Neural cell (in vitro differentiated cells): ENCODE measurements around the gene BRIX1. TPM values are rescaled to one million over a fixed set of nuclear protein-coding genes. Genes with fewer than 3 reads are reported as not detected.

Experiments used
- H2AFZ ChIP-seq: fragments of 200-600, 300-800 bp; sonication (generic), shearing (Covaris generic); 2 replicates; pipeline ENCODE4 v1.6.0; 2014; ENCODE audit warnings: low read depth, mild to moderate bottlenecking, antibody characterized with exemption, low read length, moderate library complexity
- H3F3A ChIP-seq: fragments of 200-600 bp; shearing (Covaris generic); 2 replicates; pipeline ENCODE4 v1.6.1; 2016; ENCODE audit warnings: mild to moderate bottlenecking, moderate library complexity, mixed read lengths, antibody characterized with exemption, low read length; ENCODE audit not compliant: insufficient read depth, poor library complexity, severe bottlenecking
- H3K27ac ChIP-seq: fragments of 200-600, 300-800 bp; sonication (generic), shearing (Covaris generic); 2 replicates; pipeline ENCODE4 v1.5.1; 2014; ENCODE audit warnings: mild to moderate bottlenecking, low read length, moderate library complexity
- H3K27me3 ChIP-seq: fragments of 300-800, 200-600 bp; sonication (generic), shearing (Covaris generic); 2 replicates; pipeline ENCODE4 v1.6.0; 2014; ENCODE audit warnings: mild to moderate bottlenecking, low read depth, low read length, moderate library complexity; ENCODE audit not compliant: insufficient read depth
- H3K36me3 ChIP-seq: fragments of 300-800, 200-600 bp; sonication (generic), shearing (Covaris generic); 2 replicates; pipeline ENCODE4 v1.5.1; 2014; ENCODE audit warnings: mild to moderate bottlenecking, antibody characterized with exemption, low read length, moderate library complexity; ENCODE audit not compliant: insufficient read depth
- H3K4me2 ChIP-seq: fragments of 300-800, 200-600 bp; sonication (generic), shearing (Covaris generic); 2 replicates; pipeline ENCODE4 v1.6.0; 2014; ENCODE audit warnings: mild to moderate bottlenecking, low read length
- H3K4me3 ChIP-seq: fragments of 300-800, 200-600 bp; sonication (generic), shearing (Covaris generic); 2 replicates; pipeline ENCODE4 v1.5.1; 2014; ENCODE audit warnings: mild to moderate bottlenecking, low read length, moderate library complexity
- H3K79me2 ChIP-seq: fragments of 200-600 bp; shearing (Covaris generic); replicated peaks from 2 replicates; pipeline ENCODE4 v1.6.0; 2014; ENCODE audit warnings: mild to moderate bottlenecking, low read length, moderate library complexity; ENCODE audit not compliant: insufficient read depth
- H3K9ac ChIP-seq: fragments of 300-800, 200-600 bp; sonication (generic), shearing (Covaris generic); 2 replicates; pipeline ENCODE4 v1.6.1; 2016; ENCODE audit warnings: mild to moderate bottlenecking, low read length, mixed read lengths
- H3K9me2 ChIP-seq: fragments of 200-600 bp; shearing (Covaris generic); 2 replicates; pipeline ENCODE4 v1.6.1; 2016; ENCODE audit warnings: mild to moderate bottlenecking, low read length, mixed read lengths; ENCODE audit not compliant: insufficient read depth
- H3K9me3 ChIP-seq: fragments of 200-600, 300-800 bp; sonication (generic), shearing (Covaris generic); 2 replicates; pipeline ENCODE4 v1.6.1; 2016; ENCODE audit warnings: mild to moderate bottlenecking, mixed run types, low read length, moderate library complexity, mixed read lengths
- H4K20me1 ChIP-seq: fragments of 200-600 bp; shearing (Covaris generic); 2 replicates; pipeline ENCODE4 v1.6.1; 2016; ENCODE audit warnings: mild to moderate bottlenecking, mixed run types; ENCODE audit not compliant: insufficient read depth
- CTCF ChIP-seq: fragments of 450-650 bp; IDR thresholded peaks from 2 replicates; pipeline ENCODE4 v1.5.1; 2014; ENCODE audit warnings: antibody characterized with exemption, mild to moderate bottlenecking, moderate library complexity; ENCODE audit not compliant: poor library complexity, severe bottlenecking
- EP300 ChIP-seq: fragments of 450-650 bp; conservative IDR thresholded peaks from 2 replicates; pipeline ENCODE4 v1.6.1; 2014; ENCODE audit warnings: antibody characterized with exemption, mild to moderate bottlenecking, moderate library complexity; ENCODE audit not compliant: poor library complexity, severe bottlenecking
- EZH2 ChIP-seq: fragments of 200-600, 300-800 bp; shearing (Covaris generic), sonication (generic); IDR thresholded peaks from 2 replicates; pipeline ENCODE4 v1.6.1; 2014; ENCODE audit warnings: antibody characterized with exemption, low read length, borderline replicate concordance, mild to moderate bottlenecking; ENCODE audit not compliant: insufficient read depth, poor library complexity, severe bottlenecking
- MXI1 ChIP-seq: fragments of 450-650 bp; conservative IDR thresholded peaks from 2 replicates; pipeline ENCODE4 v1.6.1; 2014; ENCODE audit warnings: antibody characterized with exemption, mild to moderate bottlenecking; ENCODE audit not compliant: poor library complexity, severe bottlenecking
- POLR2AphosphoS5 ChIP-seq: IDR thresholded peaks from 2 replicates; pipeline ENCODE4 v1.6.1; 2012
- RAD21 ChIP-seq: fragments of 450-650 bp; conservative IDR thresholded peaks from 2 replicates; pipeline ENCODE4 v1.6.1; 2014; ENCODE audit warnings: antibody characterized with exemption, mild to moderate bottlenecking, moderate library complexity
- REST ChIP-seq: IDR thresholded peaks from 2 replicates; pipeline ENCODE4 v1.6.1; 2012; ENCODE audit warnings: borderline replicate concordance
- SMC3 ChIP-seq: fragments of 450-650 bp; conservative IDR thresholded peaks from 2 replicates; pipeline ENCODE4 v1.6.1; 2014; ENCODE audit warnings: antibody characterized with exemption, mild to moderate bottlenecking, moderate library complexity; ENCODE audit not compliant: poor library complexity
- TAF1 ChIP-seq: IDR thresholded peaks from 2 replicates; pipeline ENCODE4 v1.6.1; 2012; ENCODE audit warnings: low read depth
- polyA plus RNA-seq: library from polyadenylated mRNA; depleted of rRNA; stranded (reverse); fragments of >200 nt; gene quantifications from 2 replicates; pipeline ENCODE4 v1.2.3, GENCODE V29; 2014

BRIX1 gene
- polyA plus RNA-seq, 1 donor from 2014 or later, result 24.9 TPM

GRCh38 chr5:34876275-34876674 lies 39.2 kb upstream of the BRIX1 start:
- no peak overlapping the region for H3K4me3 ChIP-seq
- H3K4me2 ChIP-seq, result no peak overlapping the region
- no peaks in the 10 kb centered on the region for H4K20me1 ChIP-seq
- H2AFZ ChIP-seq, result no peak overlapping the region
- no peak for TF ChIP-seq SMC3
- TF ChIP-seq CTCF, result no peak
- no peak for TF ChIP-seq POLR2AphosphoS5
- no peak for TF ChIP-seq REST
- TF ChIP-seq EZH2, result no peak
- no peak for TF ChIP-seq EP300
- no peak for TF ChIP-seq TAF1
- no peak for TF ChIP-seq MXI1
- no peak for TF ChIP-seq RAD21
- H3K79me2 ChIP-seq, result no peaks in the 10 kb centered on the region
- H3K9me3 ChIP-seq, result no peaks in the 10 kb centered on the region
- no peak overlapping the region for H3K9ac ChIP-seq
- H3F3A ChIP-seq, result no peaks in the 10 kb centered on the region
- H3K27ac ChIP-seq, result no peak overlapping the region
- no peaks in the 10 kb centered on the region for H3K9me2 ChIP-seq
- no peaks in the 10 kb centered on the region for H3K36me3 ChIP-seq
- no peaks in the 10 kb centered on the region for H3K27me3 ChIP-seq

GRCh38 chr5:34881246-34881645 lies 34.3 kb upstream of the BRIX1 start:
- Histone ChIP-seq H3K9me3 (no peaks in the 10 kb centered on the region), H3K4me3 (no peak overlapping the region), H3F3A (no peaks in the 10 kb centered on the region), H3K36me3 (no peaks in the 10 kb centered on the region), H3K9me2 (no peaks in the 10 kb centered on the region), H3K79me2 (no peaks in the 10 kb centered on the region), H4K20me1 (no peaks in the 10 kb centered on the region), H3K27me3 (no peaks in the 10 kb centered on the region), H3K27ac (no peak overlapping the region), H2AFZ (no peak overlapping the region), H3K4me2 (no peak overlapping the region), H3K9ac (no peak overlapping the region)
- TF ChIP-seq EZH2 (no peak), RAD21 (no peak), TAF1 (no peak), REST (no peak), EP300 (no peak)
